NB4 (cell line): ENCODE results near the gene GALK2.

ENCODE experiments used
- CTCF ChIP-seq: IDR thresholded peaks from one replicate; pipeline ENCODE4 v1.5.1; 2012; ENCODE audit warnings: low read depth, low read length
- MAX ChIP-seq: IDR thresholded peaks from 2 replicates; pipeline ENCODE4 v1.6.1; 2011; ENCODE audit warnings: low read depth, low read length
- MYC ChIP-seq: IDR thresholded peaks from 2 replicates; pipeline ENCODE4 v1.6.1; 2011; ENCODE audit warnings: low read depth, low read length
- POLR2A ChIP-seq: IDR thresholded peaks from 2 replicates; pipeline ENCODE4 v1.6.1; 2011; ENCODE audit warnings: mild to moderate bottlenecking; ENCODE audit not compliant: insufficient read length; ENCODE audit errors: extremely low read depth

- TF ChIP-seq CTCF (no peak), POLR2A (no peak), MAX (no peak), MYC (no peak)
Observed at GRCh38 chr15:49185473-49185872, 15.4 kb downstream of the GALK2 start.
